HepG2 (cell line): ENCODE data around the gene ADAM8. TPM values are rescaled to one million over a fixed set of nuclear protein-coding genes. Genes with fewer than 3 reads are reported as not detected.

Experiments used
- ATF3 ChIP-seq: sonication (generic); formaldehyde crosslinking; IDR thresholded peaks from 2 replicates; pipeline ENCODE4 v1.4.0; 2020; ENCODE audit warnings: missing genetic modification reagents
- ATRX ChIP-seq: sonication (generic); formaldehyde crosslinking; IDR thresholded peaks from 2 replicates; pipeline ENCODE4 v1.4.0; 2020; ENCODE audit warnings: missing genetic modification reagents, borderline replicate concordance
- EEA1 ChIP-seq: sonication (generic); formaldehyde crosslinking; IDR thresholded peaks from 2 replicates; pipeline ENCODE4 v1.5.1; 2020; ENCODE audit warnings: mild to moderate bottlenecking, missing genetic modification reagents, borderline replicate concordance
- ELF1 ChIP-seq: sonication (generic); formaldehyde crosslinking; IDR thresholded peaks from 2 replicates; pipeline ENCODE4 v1.4.0; 2020; ENCODE audit warnings: missing genetic modification reagents
- FOXP4 ChIP-seq: sonication (generic); formaldehyde crosslinking; IDR thresholded peaks from 2 replicates; pipeline ENCODE4 v1.4.0; 2020; ENCODE audit warnings: missing genetic modification reagents
- GPN1 ChIP-seq: sonication (generic); formaldehyde crosslinking; IDR thresholded peaks from 2 replicates; pipeline ENCODE4 v1.5.1; 2020; ENCODE audit warnings: missing genetic modification reagents, borderline replicate concordance
- MNT ChIP-seq: fragments of 450-650 bp; IDR thresholded peaks from 2 replicates; pipeline ENCODE4 v1.6.1; 2016
- SRY ChIP-seq: sonication (generic); formaldehyde crosslinking; IDR thresholded peaks from 2 replicates; pipeline ENCODE4 v1.8.0; 2022; ENCODE audit warnings: mild to moderate bottlenecking, missing genetic modification reagents
- ZNF124 ChIP-seq: sonication (generic); formaldehyde crosslinking; IDR thresholded peaks from 2 replicates; pipeline ENCODE4 v1.4.0; 2020; ENCODE audit warnings: missing genetic modification reagents
- ZNF30 ChIP-seq: sonication (generic); formaldehyde crosslinking; IDR thresholded peaks from 2 replicates; pipeline ENCODE4 v1.5.0; 2020; ENCODE audit warnings: mild to moderate bottlenecking, missing genetic modification reagents
- ZNF432 ChIP-seq: sonication (generic); formaldehyde crosslinking; IDR thresholded peaks from 2 replicates; pipeline ENCODE4 v1.5.0; 2020; ENCODE audit warnings: missing genetic modification reagents, mild to moderate bottlenecking, borderline replicate concordance
- ZNF512B ChIP-seq: sonication (generic); formaldehyde crosslinking; IDR thresholded peaks from 2 replicates; pipeline ENCODE4 v1.5.1; 2020; ENCODE audit warnings: missing genetic modification reagents, mild to moderate bottlenecking, borderline replicate concordance
- ZNF598 ChIP-seq: sonication (generic); formaldehyde crosslinking; IDR thresholded peaks from 2 replicates; pipeline ENCODE4 v1.5.1; 2020; ENCODE audit warnings: mild to moderate bottlenecking, missing genetic modification reagents, borderline replicate concordance
- polyA plus RNA-seq, 8 experiments: library from polyadenylated mRNA; depleted of rRNA in 3 of 8; stranded (reverse) in 7 of 8; unstranded in 1 of 8; fragments of >200 nt; fragmentation: Illumina TruSeq in 4 of 8; extraction: Trizol in 4 of 8; gene quantifications; 2 replicates each; pipeline versions ENCODE4 v1.2.1 to v1.2.3, GENCODE V29; 2011 to 2016; ENCODE audit warnings: low read depth in 4 of 8, missing spikeins in 1 of 8, mixed read lengths in 1 of 8; ENCODE audit not compliant: insufficient read depth in 1 of 8
- total RNA-seq, 5 experiments: library from RNA; depleted of rRNA; stranded (reverse); fragments of >200 nt; fragmentation: Illumina TruSeq; extraction: Trizol; gene quantifications; 2 replicates each; pipeline ENCODE4 v1.2.3, GENCODE V29; 2016; ENCODE audit warnings: low read depth in 1 of 5
- TF ChIP-seq, protein P1 (sequence below): sonication (generic); formaldehyde crosslinking; IDR thresholded peaks from 2 replicates; pipeline ENCODE4 v1.4.0; 2020; ENCODE audit warnings: missing genetic modification reagents
- TF ChIP-seq, protein P2 (sequence below): sonication (generic); formaldehyde crosslinking; IDR thresholded peaks from 2 replicates; pipeline ENCODE4 v1.4.0; 2020; ENCODE audit warnings: missing genetic modification reagents

Gene ADAM8
- total and polyA plus RNA-seq, 2 of the 13 experiments (the other 11 are each of a cell fraction or from before 2014, with no cell fraction given) = 0.24 to 0.93 TPM

DNA sequence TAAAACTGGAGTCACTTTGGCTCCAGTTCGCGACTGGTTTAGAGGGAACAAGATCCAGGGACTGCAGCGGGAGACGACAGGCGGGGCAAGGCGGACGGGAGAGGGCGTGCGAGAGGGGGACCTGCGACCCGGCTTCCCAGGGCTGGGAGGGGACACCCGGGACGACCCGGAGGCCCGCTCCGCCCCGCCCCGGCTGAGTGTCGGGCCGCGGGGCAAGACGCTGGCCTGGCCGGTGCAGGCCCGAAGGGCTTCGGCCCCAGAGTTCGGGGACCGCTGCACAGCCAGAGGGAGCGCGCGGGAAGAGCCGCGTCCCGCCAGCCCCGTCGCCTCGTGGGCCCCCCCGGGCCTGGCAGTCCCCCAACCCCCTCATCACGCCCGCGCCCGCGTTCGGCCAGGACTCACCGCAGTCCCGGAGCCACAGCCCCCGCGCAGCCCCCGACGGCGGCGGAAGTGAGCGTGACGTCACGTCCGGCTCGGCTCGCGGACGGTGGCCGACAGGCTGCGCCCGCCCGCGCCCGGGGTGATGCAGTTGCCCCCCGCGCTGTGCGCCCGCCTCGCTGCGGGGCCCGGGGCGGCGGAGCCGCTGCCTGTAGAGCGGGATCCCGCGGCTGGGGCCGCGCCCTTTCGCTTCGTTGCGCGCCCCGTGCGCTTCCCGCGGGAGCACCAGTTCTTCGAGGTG is 31.9 kb upstream of the ADAM8 start, which contains the start of the genes TUBGCP2 and ZNF511 (continued):
- TF ChIP-seq MNT (no peak), ELF1 (CRISPR knock-in tag) (no peak), FOXP4 (CRISPR knock-in tag) (no peak), SRY (no peak; the same call in 1 of the 2 replicates), ZNF512B (CRISPR knock-in tag) (no peak), ATRX (CRISPR knock-in tag) (no peak), ZNF124 (no peak), ZNF432 (no peak), EEA1 (CRISPR knock-in tag) (no peak; the same call in 1 of the 2 replicates), ZNF30 (CRISPR knock-in tag) (no peak), GPN1 (CRISPR knock-in tag) (0 out of 2 replicates have a peak, but pooled peaks have one; percentile 36), ZNF598 (CRISPR knock-in tag) (no peak), ATF3 (CRISPR knock-in tag) (peak; percentile 51; the same call in 1 of the 2 replicates)
- TF ChIP-seq, protein P1, sequence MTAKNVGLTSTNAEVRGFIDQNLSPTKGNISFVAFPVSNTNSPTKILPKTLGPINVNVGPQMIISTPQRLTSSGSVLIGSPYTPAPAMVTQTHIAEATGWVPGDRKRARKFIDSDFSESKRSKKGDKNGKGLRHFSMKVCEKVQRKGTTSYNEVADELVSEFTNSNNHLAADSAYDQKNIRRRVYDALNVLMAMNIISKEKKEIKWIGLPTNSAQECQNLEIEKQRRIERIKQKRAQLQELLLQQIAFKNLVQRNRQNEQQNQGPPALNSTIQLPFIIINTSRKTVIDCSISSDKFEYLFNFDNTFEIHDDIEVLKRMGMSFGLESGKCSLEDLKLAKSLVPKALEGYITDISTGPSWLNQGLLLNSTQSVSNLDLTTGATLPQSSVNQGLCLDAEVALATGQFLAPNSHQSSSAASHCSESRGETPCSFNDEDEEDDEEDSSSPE = no peak; the same call in 1 of the 2 replicates
- TF ChIP-seq, protein P2, sequence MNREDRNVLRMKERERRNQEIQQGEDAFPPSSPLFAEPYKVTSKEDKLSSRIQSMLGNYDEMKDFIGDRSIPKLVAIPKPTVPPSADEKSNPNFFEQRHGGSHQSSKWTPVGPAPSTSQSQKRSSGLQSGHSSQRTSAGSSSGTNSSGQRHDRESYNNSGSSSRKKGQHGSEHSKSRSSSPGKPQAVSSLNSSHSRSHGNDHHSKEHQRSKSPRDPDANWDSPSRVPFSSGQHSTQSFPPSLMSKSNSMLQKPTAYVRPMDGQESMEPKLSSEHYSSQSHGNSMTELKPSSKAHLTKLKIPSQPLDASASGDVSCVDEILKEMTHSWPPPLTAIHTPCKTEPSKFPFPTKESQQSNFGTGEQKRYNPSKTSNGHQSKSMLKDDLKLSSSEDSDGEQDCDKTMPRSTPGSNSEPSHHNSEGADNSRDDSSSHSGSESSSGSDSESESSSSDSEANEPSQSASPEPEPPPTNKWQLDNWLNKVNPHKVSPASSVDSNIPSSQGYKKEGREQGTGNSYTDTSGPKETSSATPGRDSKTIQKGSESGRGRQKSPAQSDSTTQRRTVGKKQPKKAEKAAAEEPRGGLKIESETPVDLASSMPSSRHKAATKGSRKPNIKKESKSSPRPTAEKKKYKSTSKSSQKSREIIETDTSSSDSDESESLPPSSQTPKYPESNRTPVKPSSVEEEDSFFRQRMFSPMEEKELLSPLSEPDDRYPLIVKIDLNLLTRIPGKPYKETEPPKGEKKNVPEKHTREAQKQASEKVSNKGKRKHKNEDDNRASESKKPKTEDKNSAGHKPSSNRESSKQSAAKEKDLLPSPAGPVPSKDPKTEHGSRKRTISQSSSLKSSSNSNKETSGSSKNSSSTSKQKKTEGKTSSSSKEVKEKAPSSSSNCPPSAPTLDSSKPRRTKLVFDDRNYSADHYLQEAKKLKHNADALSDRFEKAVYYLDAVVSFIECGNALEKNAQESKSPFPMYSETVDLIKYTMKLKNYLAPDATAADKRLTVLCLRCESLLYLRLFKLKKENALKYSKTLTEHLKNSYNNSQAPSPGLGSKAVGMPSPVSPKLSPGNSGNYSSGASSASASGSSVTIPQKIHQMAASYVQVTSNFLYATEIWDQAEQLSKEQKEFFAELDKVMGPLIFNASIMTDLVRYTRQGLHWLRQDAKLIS (CRISPR knock-in tag) = no peak
